Glutamatergic neuron (in vitro differentiated cells): ENCODE data around the gene PCDH9. TPM values are rescaled to one million over a fixed set of nuclear protein-coding genes. Genes with fewer than 3 reads are reported as not detected.

Source experiments
- DNase-seq: peaks from one replicate; pipeline ENCODE4 v3.0.0; 2022
- H3K27ac Mint-ChIP-seq: one replicate; pipeline ENCODE4 v1.8.0; 2020; ENCODE audit warnings: mild to moderate bottlenecking, mixed read lengths, inconsistent platforms; ENCODE audit not compliant: unreplicated experiment
- H3K27me3 Mint-ChIP-seq: one replicate; pipeline ENCODE4 v1.8.0; 2020; ENCODE audit warnings: mild to moderate bottlenecking, moderate library complexity, mixed read lengths, inconsistent platforms; ENCODE audit not compliant: unreplicated experiment
- H3K36me3 Mint-ChIP-seq: one replicate; pipeline ENCODE4 v1.8.0; 2020; ENCODE audit warnings: mild to moderate bottlenecking, mixed read lengths, inconsistent platforms; ENCODE audit not compliant: unreplicated experiment
- H3K4me1 Mint-ChIP-seq: one replicate; pipeline ENCODE4 v1.8.0; 2020; ENCODE audit warnings: mild to moderate bottlenecking, low read depth, mixed read lengths, inconsistent platforms; ENCODE audit not compliant: unreplicated experiment
- H3K4me3 Mint-ChIP-seq: one replicate; pipeline ENCODE4 v1.8.0; 2020; ENCODE audit warnings: mild to moderate bottlenecking, mixed read lengths, inconsistent platforms; ENCODE audit not compliant: unreplicated experiment
- H3K9me3 Mint-ChIP-seq: one replicate; pipeline ENCODE4 v1.8.0; 2020; ENCODE audit warnings: mild to moderate bottlenecking, moderate library complexity, mixed read lengths, inconsistent platforms; ENCODE audit not compliant: unreplicated experiment
- CTCF ChIP-seq: fragments of 200-600 bp; sonication (generic); IDR thresholded peaks from one replicate; pipeline ENCODE4 v1.5.0; 2021; ENCODE audit not compliant: partially characterized antibody, unreplicated experiment
- total RNA-seq: library from RNA; stranded (reverse); fragmentation: NEBNext Ultra II Directional; extraction: Animal tissue kit (Norgen Biotek cat#: 25700); gene quantifications from one replicate; pipeline ENCODE4 v1.2.1, GENCODE V29; 2021; ENCODE audit not compliant: unreplicated experiment

The PCDH9 gene
- total RNA-seq, 1 donor from 2014 or later = 43.3 TPM

- no peak for TF ChIP-seq CTCF
- Mint-ChIP-seq H3K27me3 (peaks cover 1% of the 10 kb centered on the region), H3K9me3 (peaks cover 2% of the 10 kb centered on the region), H3K4me1 (peaks cover 43% of the 10 kb centered on the region), H3K36me3 (no peaks in the 10 kb centered on the region), H3K4me3 (no peak overlapping the region), H3K27ac (peak overlapping the region; percentile 67)
- DNase-seq = no peak
These were observed 86.5 kb downstream of the PCDH9 start for GRCh38 chr13:67143544-67144115.

- no peaks in the 10 kb centered on the region for H3K9me3 Mint-ChIP-seq
These were observed 90.1 kb downstream of the PCDH9 start for GRCh38 chr13:67140006-67140405.

GRCh38 chr13:67139551-67139950 is 90.6 kb downstream of the PCDH9 start:
- Mint-ChIP-seq H3K27me3 (peaks cover 1% of the 10 kb centered on the region), H3K27ac (peak overlapping the region; percentile 94), H3K4me1 (peaks cover 44% of the 10 kb centered on the region), H3K9me3 (no peaks in the 10 kb centered on the region), H3K36me3 (no peaks in the 10 kb centered on the region), H3K4me3 (peak overlapping the region; percentile 63)
- DNase-seq = no peak
- no peak for TF ChIP-seq CTCF

More at GRCh38 chr13:67140006-67140405, 90.1 kb downstream of the PCDH9 start:
- Mint-ChIP-seq H3K4me1 (peaks cover 46% of the 10 kb centered on the region), H3K27me3 (peaks cover 1% of the 10 kb centered on the region), H3K4me3 (no peak overlapping the region), H3K36me3 (no peaks in the 10 kb centered on the region), H3K27ac (peak overlapping the region; percentile 81)
- no peak for DNase-seq
- TF ChIP-seq CTCF = no peak

GRCh38 chr13:67138970-67139369 is 91.2 kb downstream of the PCDH9 start:
- Mint-ChIP-seq H3K27ac (peak overlapping the region; percentile 94), H3K4me3 (peak overlapping the region; percentile 63), H3K4me1 (peaks cover 48% of the 10 kb centered on the region), H3K27me3 (peaks cover 1% of the 10 kb centered on the region), H3K9me3 (no peaks in the 10 kb centered on the region), H3K36me3 (no peaks in the 10 kb centered on the region)
- DNase-seq = no peak
- TF ChIP-seq CTCF = no peak

GRCh38 chr13:67137044-67137735 is 92.9 kb downstream of the PCDH9 start:
- Mint-ChIP-seq H3K36me3 (no peaks in the 10 kb centered on the region), H3K27me3 (peaks cover 1% of the 10 kb centered on the region), H3K4me3 (no peak overlapping the region), H3K4me1 (peaks cover 49% of the 10 kb centered on the region), H3K9me3 (no peaks in the 10 kb centered on the region), H3K27ac (no peak overlapping the region)
- DNase-seq = no peak
- no peak for TF ChIP-seq CTCF
